ENCODE measurements around the gene CDT1.

- TF ChIP-seq EZH2 (IDR thresholded peaks at IDR 0.05; ENCODE audit: low read depth, unreplicated experiment) (no peak), CTCF (conservative IDR thresholded peaks at IDR 0.05; ENCODE audit: low read depth in 2 of 2) (no peak), EZH2phosphoT487 (IDR thresholded peaks at IDR 0.05; ENCODE audit: unreplicated experiment) (no peak), REST (IDR thresholded peaks at IDR 0.05; ENCODE audit: unreplicated experiment) (no peak), ETS1 (IDR thresholded peaks at IDR 0.05) (no peak), POLR2AphosphoS5 (IDR thresholded peaks at IDR 0.05; ENCODE audit: low read depth) (no peak), CREB1 (CRISPR knock-in tag; IDR thresholded peaks at IDR 0.05; ENCODE audit: low read depth) (no peak), ZNF462 (CRISPR knock-in tag; IDR thresholded peaks at IDR 0.05) (no peak), STAT1 (IDR thresholded peaks at IDR 0.05; ENCODE audit: unreplicated experiment) (no peak), NANOG (IDR thresholded peaks at IDR 0.05; ENCODE audit: borderline replicate concordance) (no peak), JUNB (IDR thresholded peaks at IDR 0.05; ENCODE audit: unreplicated experiment) (no peak), ZNF114 (CRISPR knock-in tag; IDR thresholded peaks at IDR 0.05) (no peak), ZNF331 (CRISPR knock-in tag; IDR thresholded peaks at IDR 0.05; ENCODE audit: low read depth) (no peak)
Observed at GRCh38 chr16:88835383-88835782, 31.8 kb downstream of the CDT1 start.
